KBM-7 (cell line): Measurements from ENCODE around the gene COL21A1.
"Not testable (repeated sequence)": the region's sequence is repeated elsewhere in the genome, so short reads cannot be mapped to it uniquely, and the experiment has no call there.

Source experiments
- DNase-seq: peaks from one replicate; pipeline ENCODE4 v3.0.0-alpha.2; 2015
- in situ Hi-C: fragments of 300-500 bp; cut with MboI; formaldehyde crosslinking; loops from 2 replicates; pipeline ENCODE4 v1.14.3; 2020; ENCODE audit warnings: low sequenced_read_pairs, low pct_unique_long_range_greater_than_20kb, mixed read lengths

Gene COL21A1

GRCh38 chr6:56246881-56247653, at the start of gene COL21A1:
COL21A1 (minus strand) TSS chr6:56247580; CDS start chr6:56182618, 64,962 bp downstream.
- no peak for DNase-seq
- in situ Hi-C loops: no loop called here

- in situ Hi-C loops: no loop called here
- DNase-seq: no peak
Measured at GRCh38 chr6:56293781-56294180, 46.4 kb upstream of the COL21A1 start.

DNA sequence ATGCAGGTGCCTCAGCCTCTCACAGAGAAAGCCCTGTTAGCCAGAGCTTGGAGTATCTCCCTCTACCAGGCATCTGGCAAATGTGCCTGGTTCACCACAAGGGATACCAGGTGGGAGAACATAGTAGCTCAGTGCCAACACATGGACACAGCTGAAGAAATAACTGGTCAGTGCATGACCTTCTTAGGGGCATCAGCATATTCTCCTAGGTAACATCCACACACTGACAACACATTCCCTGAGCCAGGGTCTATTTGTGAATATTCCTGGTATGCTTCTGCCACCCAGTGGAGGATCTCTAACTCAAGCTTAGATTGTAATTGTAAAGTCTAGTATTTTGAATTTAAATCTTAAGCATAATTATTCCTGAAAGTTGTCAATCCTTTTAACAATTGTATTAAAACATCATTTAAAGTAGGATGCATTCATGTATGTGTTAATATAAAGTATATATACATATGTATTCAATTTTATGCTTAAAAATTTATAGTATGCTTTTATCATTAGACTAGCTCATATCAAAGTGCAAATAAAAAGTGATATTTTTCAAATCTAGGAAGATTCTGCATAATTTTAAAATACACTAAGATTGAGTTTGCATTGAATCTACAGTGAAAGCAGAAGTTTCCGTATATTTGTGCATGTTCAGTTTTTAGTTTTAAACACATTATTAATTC, 45.3 kb upstream of the COL21A1 start:
- DNase-seq: peak; percentile 51
- in situ Hi-C loops: no loop called here

GRCh38 chr6:56291302-56291917, 44.0 kb upstream of the COL21A1 start:
- DNase-seq: no peak
- in situ Hi-C loops: no loop called here

GRCh38 chr6:56289721-56290120, 42.3 kb upstream of the COL21A1 start:
- in situ Hi-C loops: no loop called here
- DNase-seq: peak; percentile 28

- in situ Hi-C loops: no loop called here
- no peak for DNase-seq
Measured at GRCh38 chr6:56288347-56288746, 41.0 kb upstream of the COL21A1 start.

GRCh38 chr6:56282391-56282790, 35.0 kb upstream of the COL21A1 start:
- DNase-seq: no peak
- in situ Hi-C loops: no loop called here

DNA sequence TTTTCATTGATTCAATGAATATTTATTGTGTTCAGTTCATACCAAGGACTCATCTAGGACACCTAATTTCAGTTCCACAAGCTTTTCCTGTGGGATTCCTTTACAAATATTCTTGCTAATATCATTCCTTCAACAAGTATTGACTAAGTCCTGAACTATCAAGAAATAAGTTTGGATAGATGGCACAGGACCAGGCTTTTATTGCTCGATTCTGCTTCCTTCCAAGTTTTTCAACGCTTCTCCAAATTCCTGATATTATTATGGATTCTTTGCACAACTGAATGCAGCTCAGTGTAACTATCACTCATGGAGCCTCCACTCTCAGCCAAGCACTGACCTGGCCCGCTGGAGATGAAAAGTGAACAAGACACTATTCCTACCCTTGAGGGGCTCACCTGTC, 32.7 kb upstream of the COL21A1 start:
- in situ Hi-C loops: no loop called here

DNA sequence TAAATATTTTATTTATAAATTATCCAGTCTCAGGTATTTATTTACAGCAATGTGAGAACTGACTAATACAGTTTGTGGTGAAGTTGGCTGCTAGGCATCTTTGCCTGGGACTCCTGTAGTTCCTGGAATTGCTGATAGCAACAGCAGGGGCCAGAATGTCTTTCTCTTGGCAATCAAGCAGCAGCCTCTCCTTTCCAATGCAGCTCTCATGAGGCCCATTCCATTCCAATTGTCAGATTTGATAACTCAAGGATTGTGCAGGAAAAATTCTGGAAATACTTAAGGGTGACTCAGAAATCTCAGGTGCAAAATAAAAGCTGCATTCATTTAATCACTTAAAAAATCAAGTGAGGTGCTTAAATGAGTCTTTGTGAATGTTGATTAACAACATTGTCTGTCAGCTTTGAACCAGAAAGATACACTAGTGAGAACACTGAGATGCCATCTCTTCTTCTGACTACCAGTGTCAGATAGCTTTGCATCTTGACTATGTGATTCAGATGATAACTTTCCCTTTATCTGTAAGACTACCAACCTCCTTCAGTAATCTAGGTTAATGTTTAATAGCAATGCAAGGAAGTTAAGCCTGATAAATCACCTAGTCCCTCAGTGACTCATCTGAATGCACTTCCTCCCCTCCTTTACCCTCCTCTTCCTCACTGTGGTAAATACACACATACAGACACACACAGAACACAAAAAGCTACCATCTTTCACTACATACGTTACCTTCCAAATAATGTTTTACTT, 32.1 kb upstream of the COL21A1 start:
- in situ Hi-C loops: no loop called here

More for the DNA sequence above, 32.7 kb upstream of the COL21A1 start:
- DNase-seq: no peak

DNA sequence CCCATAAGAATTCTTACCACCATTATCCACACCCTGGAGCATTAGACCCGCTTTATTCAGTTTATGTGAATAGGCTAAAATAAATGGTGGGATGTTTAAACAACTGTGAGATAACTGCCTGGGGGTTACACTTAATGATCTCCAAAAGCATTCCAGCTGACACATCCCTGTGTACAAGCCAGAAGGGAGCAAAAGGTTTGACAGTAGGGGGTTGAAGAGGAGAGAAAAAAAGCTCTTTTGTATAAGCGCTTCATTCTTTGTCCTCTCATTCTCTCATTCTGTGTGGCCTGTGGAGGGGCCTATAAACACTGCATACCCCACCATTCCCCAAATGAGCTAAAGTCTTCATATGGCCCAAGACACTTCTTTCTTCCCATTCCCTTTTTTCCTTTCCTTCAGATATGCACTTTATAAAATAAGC, 30.8 kb upstream of the COL21A1 start:
- no peak for DNase-seq
- in situ Hi-C loops: no loop called here

More for the DNA sequence above, 32.1 kb upstream of the COL21A1 start:
- no peak for DNase-seq

DNA sequence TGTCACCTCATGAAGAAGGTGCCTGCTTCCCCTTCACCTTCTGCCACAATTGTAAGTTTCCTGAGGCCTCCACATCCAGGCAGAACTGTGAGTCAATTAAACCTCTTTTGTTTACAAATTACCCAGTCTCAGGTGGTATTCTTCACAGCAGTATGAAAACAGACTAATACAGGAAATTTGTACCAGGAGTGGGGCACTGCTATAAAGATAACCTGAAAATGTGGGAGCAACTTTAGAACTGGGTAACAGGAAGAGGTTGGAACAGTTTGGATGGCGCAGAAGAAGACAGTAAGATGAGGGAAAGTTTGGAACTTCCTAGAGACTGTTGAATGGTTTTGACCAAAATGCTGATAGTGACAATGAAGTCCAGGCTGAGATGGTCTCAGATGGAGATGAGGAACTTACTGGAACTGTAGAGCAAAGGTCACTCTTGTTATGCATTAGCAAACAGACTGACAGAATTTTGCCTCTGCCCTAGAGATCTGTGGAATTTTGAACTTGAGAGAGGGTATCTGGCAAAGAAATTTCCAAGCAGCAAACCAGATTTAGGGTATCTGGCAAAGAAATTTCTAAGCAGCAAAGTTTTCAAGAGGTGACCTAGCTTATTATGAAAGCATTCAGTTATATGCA, 23.5 kb upstream of the COL21A1 start:
- in situ Hi-C loops: no loop called here
- no peak for DNase-seq

- in situ Hi-C loops: no loop called here
- DNase-seq: no peak
Measured at GRCh38 chr6:56268266-56268665, 20.9 kb upstream of the COL21A1 start.

DNA sequence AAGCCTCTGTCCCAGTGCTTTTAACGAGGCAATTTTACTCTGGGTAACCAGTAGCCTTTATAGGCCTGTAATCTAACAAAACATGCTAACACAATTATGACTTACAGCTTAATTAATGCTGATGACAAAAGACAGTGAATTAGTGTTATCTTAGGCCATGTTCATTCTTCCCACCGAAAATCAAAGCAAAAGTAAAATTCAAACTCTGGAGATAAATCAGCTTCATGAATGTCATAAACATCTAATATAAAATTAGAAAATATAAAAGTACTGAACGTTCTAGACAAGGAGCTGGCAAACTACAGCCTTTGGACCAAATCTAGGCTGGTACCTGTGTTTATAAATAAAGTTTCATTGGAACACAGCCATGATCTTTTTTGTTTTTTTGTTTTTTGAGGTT, 18.6 kb upstream of the COL21A1 start:
- DNase-seq: no peak
- in situ Hi-C loops: no loop called here

DNA sequence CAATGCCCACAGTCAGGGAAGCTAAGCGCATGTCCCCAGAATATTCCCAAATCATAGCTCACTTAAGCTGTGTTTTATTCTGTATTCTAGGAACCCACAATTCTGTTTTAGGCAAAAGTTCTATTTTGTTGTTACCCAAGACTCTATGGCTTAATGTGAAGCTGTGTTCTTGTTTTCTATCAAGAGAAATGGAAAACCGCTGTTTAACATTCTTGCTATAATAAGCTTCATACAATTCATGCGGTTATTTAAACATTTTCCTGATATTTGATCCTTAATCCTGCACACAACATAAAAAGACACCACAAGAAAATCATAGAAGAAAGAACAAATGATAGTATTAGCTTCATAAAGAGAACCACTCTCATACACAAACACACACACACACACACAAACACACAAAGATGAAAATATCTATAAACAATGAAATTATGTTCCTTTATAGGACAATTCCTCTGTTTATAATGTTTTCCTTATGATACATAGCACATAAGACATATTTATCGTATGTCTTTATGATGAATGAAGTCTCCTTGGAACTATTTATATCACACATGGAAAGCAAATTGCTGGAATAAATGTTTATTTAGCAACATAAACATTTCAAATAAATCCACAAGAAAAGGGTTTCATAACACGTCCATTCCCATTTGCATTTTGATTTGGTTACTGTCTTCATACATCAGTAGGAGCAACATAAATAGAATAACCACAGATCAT, 16.4 kb upstream of the COL21A1 start:
- in situ Hi-C loops: no loop called here
- no peak for DNase-seq

GRCh38 chr6:56260593-56260992, 13.2 kb upstream of the COL21A1 start:
- DNase-seq, in situ Hi-C loops: not testable (repeated sequence)

GRCh38 chr6:56259234-56260077, 12.1 kb upstream of the COL21A1 start:
- in situ Hi-C loops: no loop called here
- DNase-seq: no peak

- in situ Hi-C loops: no loop called here
- no peak for DNase-seq
Measured at GRCh38 chr6:56255349-56255748, 8.0 kb upstream of the COL21A1 start.

DNA sequence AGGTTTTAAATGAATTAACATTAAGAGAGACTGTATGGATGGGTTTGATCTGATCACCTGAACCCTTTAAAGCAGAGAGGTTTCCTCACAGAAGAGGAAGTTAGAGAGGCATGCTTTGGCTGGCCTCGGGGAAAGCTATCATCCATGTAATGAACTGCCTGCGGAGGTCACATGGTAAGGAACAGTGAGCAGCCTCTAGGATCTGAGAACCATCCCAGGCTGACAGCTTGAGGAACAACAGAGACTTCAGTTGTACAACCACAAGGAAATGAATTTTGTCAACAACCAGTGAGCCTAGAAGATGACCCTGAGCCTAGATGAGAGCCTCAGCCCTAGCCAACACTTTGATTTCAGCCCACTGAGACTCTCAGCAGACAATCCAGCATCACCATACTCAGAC, 2.9 kb upstream of the COL21A1 start:
- DNase-seq: peak; percentile 4
- in situ Hi-C loops: no loop called here
